ENCODE measurements around the gene UBE2V1. TPM values are rescaled to one million over a fixed set of nuclear protein-coding genes. Genes with fewer than 3 reads are reported as not detected.
"Not testable (repeated sequence)": the region's sequence is repeated elsewhere in the genome, so short reads cannot be mapped to it uniquely, and the experiment has no call there.

The UBE2V1 gene
- polyA plus RNA-seq, 4 donors, result 131 to 172 (median 150) TPM

- DNase-seq (ENCODE audit: low read depth in 4 of 4, low spot score in 2 of 4), result no peak
These were observed 45.5 kb downstream of the UBE2V1 start for GRCh38 chr20:50067461-50067860.

GRCh38 chr20:50067018-50067417 lies 45.9 kb downstream of the UBE2V1 start:
- DNase-seq (ENCODE audit: low read depth in 4 of 4, low spot score in 2 of 4), result no peak

- no peak for DNase-seq (ENCODE audit: low read depth in 4 of 4, low spot score in 2 of 4)
These were observed 46.7 kb downstream of the UBE2V1 start for GRCh38 chr20:50066161-50066834.

- no peak for DNase-seq (ENCODE audit: low read depth in 4 of 4, low spot score in 2 of 4)
These were observed 47.7 kb downstream of the UBE2V1 start for GRCh38 chr20:50065325-50065615.

GRCh38 chr20:50063763-50064162 lies 49.2 kb downstream of the UBE2V1 start:
- not testable (repeated sequence) for DNase-seq (ENCODE audit: low read depth in 4 of 4, low spot score in 2 of 4)

GRCh38 chr20:50062006-50062838 lies 50.7 kb downstream of the UBE2V1 start:
- no peak for DNase-seq (ENCODE audit: low read depth in 4 of 4, low spot score in 2 of 4)

GRCh38 chr20:50061151-50062005 lies 51.6 kb downstream of the UBE2V1 start:
- no peak for DNase-seq (ENCODE audit: low read depth in 4 of 4, low spot score in 2 of 4)

GRCh38 chr20:50058662-50059402 lies 54.1 kb downstream of the UBE2V1 start:
- no peak for DNase-seq (ENCODE audit: low read depth in 4 of 4, low spot score in 2 of 4)

GRCh38 chr20:50057714-50058053 lies 55.3 kb downstream of the UBE2V1 start:
- DNase-seq (ENCODE audit: low read depth in 4 of 4, low spot score in 2 of 4), result no peak

GRCh38 chr20:50056951-50057713 lies 55.8 kb downstream of the UBE2V1 start:
- DNase-seq (ENCODE audit: low read depth in 4 of 4, low spot score in 2 of 4), result no peak

GRCh38 chr20:50056408-50056926 lies 56.5 kb downstream of the UBE2V1 start:
- no peak for DNase-seq (ENCODE audit: low read depth in 4 of 4, low spot score in 2 of 4)

- no peak for DNase-seq (ENCODE audit: low read depth in 4 of 4, low spot score in 2 of 4)
These were observed 57.3 kb downstream of the UBE2V1 start for GRCh38 chr20:50055524-50056083.

GRCh38 chr20:50054626-50055511 lies 58.1 kb downstream of the UBE2V1 start:
- DNase-seq (ENCODE audit: low read depth in 4 of 4, low spot score in 2 of 4), result peak in 1 of 4 donors; percentile 65

GRCh38 chr20:50054231-50054547 lies 58.8 kb downstream of the UBE2V1 start:
- no peak for DNase-seq (ENCODE audit: low read depth in 4 of 4, low spot score in 2 of 4)

- no peak for DNase-seq (ENCODE audit: low read depth in 4 of 4, low spot score in 2 of 4)
These were observed 59.4 kb downstream of the UBE2V1 start for GRCh38 chr20:50053362-50054230.

- peak in 1 of 4 donors; percentile 21 for DNase-seq (ENCODE audit: low read depth in 4 of 4, low spot score in 2 of 4)
These were observed 60.2 kb downstream of the UBE2V1 start for GRCh38 chr20:50052550-50053361.

Measured in left renal cortex interstitium (tissue), 4 donors.